SH-SY5Y (cell line): ENCODE data around the gene NPAS2.

Experiments
- GATA2 ChIP-seq: IDR thresholded peaks from 2 replicates; pipeline ENCODE4 v1.6.1; 2011; ENCODE audit warnings: mild to moderate bottlenecking, low read depth, low read length
- GATA3 ChIP-seq: IDR thresholded peaks from 2 replicates; pipeline ENCODE4 v1.6.1; 2011; ENCODE audit warnings: low read depth, mild to moderate bottlenecking, low read length, moderate library complexity

GRCh38 chr2:101022221-101022620 lies 202.3 kb downstream of the NPAS2 start:
- TF ChIP-seq GATA3 (no peak), GATA2 (no peak)
